ENCODE results near the gene ZNF334.

Gene ZNF334

GRCh38 chr20:46491354-46491753 is 22.0 kb downstream of the ZNF334 start:
- DNase-seq (ENCODE audit: extremely low read depth in 1 of 2, low read depth in 1 of 2) = no peak

GRCh38 chr20:46488451-46488850 is 24.9 kb downstream of the ZNF334 start:
- no peak for DNase-seq (ENCODE audit: extremely low read depth in 1 of 2, low read depth in 1 of 2)

- DNase-seq (ENCODE audit: extremely low read depth in 1 of 2, low read depth in 1 of 2) = no peak
Observed at GRCh38 chr20:46487628-46488027, 25.7 kb downstream of the ZNF334 start.

GRCh38 chr20:46485431-46485830 is 27.9 kb downstream of the ZNF334 start:
- no peak for DNase-seq (ENCODE audit: extremely low read depth in 1 of 2, low read depth in 1 of 2)

GRCh38 chr20:46484954-46485353 is 28.4 kb downstream of the ZNF334 start:
- no peak for DNase-seq (ENCODE audit: extremely low read depth in 1 of 2, low read depth in 1 of 2)

- DNase-seq (ENCODE audit: extremely low read depth in 1 of 2, low read depth in 1 of 2) = no peak
Observed at GRCh38 chr20:46483879-46484278, 29.5 kb downstream of the ZNF334 start.

- no peak for DNase-seq (ENCODE audit: extremely low read depth in 1 of 2, low read depth in 1 of 2)
Observed at GRCh38 chr20:46482864-46483263, 30.5 kb downstream of the ZNF334 start.

- DNase-seq (ENCODE audit: extremely low read depth in 1 of 2, low read depth in 1 of 2) = no peak
Observed at GRCh38 chr20:46477640-46478039, 35.7 kb downstream of the ZNF334 start.

- DNase-seq (ENCODE audit: extremely low read depth in 1 of 2, low read depth in 1 of 2) = no peak
Observed at GRCh38 chr20:46477225-46477624, 36.1 kb downstream of the ZNF334 start.

- no peak for DNase-seq (ENCODE audit: extremely low read depth in 1 of 2, low read depth in 1 of 2)
Observed at GRCh38 chr20:46468508-46468907, 44.9 kb downstream of the ZNF334 start.

GRCh38 chr20:46464451-46464850 is 48.9 kb downstream of the ZNF334 start:
- no peak for DNase-seq (ENCODE audit: extremely low read depth in 1 of 2, low read depth in 1 of 2)

GRCh38 chr20:46463852-46464251 is 49.5 kb downstream of the ZNF334 start:
- no peak for DNase-seq (ENCODE audit: extremely low read depth in 1 of 2, low read depth in 1 of 2)

GRCh38 chr20:46461808-46462207 is 51.6 kb downstream of the ZNF334 start:
- DNase-seq (ENCODE audit: extremely low read depth in 1 of 2, low read depth in 1 of 2) = no peak

- DNase-seq (ENCODE audit: extremely low read depth in 1 of 2, low read depth in 1 of 2) = no peak
Observed at GRCh38 chr20:46458866-46459750, 54.3 kb downstream of the ZNF334 start.

- DNase-seq (ENCODE audit: extremely low read depth in 1 of 2, low read depth in 1 of 2) = no peak
Observed at GRCh38 chr20:46456255-46457028, 56.9 kb downstream of the ZNF334 start.

- no peak for DNase-seq (ENCODE audit: extremely low read depth in 1 of 2, low read depth in 1 of 2)
Observed at GRCh38 chr20:46455729-46456128, 57.6 kb downstream of the ZNF334 start.
